ENCODE data around the gene ADCY2.

DNA sequence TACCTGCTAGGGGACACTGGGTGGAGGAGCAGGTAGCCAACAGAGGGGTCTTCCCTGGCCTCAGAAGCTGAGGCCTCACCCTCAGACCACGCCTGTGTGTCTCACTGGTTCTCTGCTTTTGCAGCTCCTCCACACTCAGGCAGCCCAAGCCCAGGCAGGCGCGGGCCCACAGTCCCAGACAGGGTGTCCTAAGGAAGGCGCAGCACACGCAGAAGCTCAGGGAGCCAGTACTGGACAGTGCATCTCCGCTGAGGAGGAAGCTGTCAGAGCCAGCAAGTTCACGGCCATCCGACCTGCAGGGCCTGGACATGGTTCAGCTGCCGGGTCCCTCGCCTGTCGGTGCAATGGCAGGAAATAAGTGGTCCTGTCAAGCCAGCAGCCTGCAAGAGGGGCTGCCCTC, 429.7 kb downstream of the ADCY2 start:
- no peak for TF ChIP-seq POLR2A (IDR thresholded peaks at IDR 0.05; ENCODE audit: low read depth, low read length)
- TF ChIP-seq POLR2AphosphoS5 (IDR thresholded peaks at IDR 0.05; ENCODE audit: low read depth, low read length): no peak
- no peak for TF ChIP-seq TAF1 (IDR thresholded peaks at IDR 0.05; ENCODE audit: borderline replicate concordance, low read depth, low read length)

Measured in GM12892 (cell line).